Activated naive CD8-positive, alpha-beta T cell treated with anti-CD3 and anti-CD28 coated beads, Interleukin-2, amount 50 U/mL, for 24 hours (primary cell): ENCODE data around the gene HBQ1.
"Not testable (repeated sequence)": the region's sequence is repeated elsewhere in the genome, so short reads cannot be mapped to it uniquely, and the experiment has no call there.

Experiments
- ATAC-seq: fragments of 150-1000 bp; cut with Tn5 transposase; one replicate; pipeline ENCODE4 v1.10.0; 2021
- DNase-seq: peaks from one replicate; pipeline ENCODE4 v3.0.0; 2021
- H3K27ac Mint-ChIP-seq: one replicate; pipeline ENCODE4 v1.8.0; 2021; ENCODE audit warnings: mild to moderate bottlenecking, mixed read lengths
- H3K27me3 Mint-ChIP-seq: one replicate; pipeline ENCODE4 v1.8.0; 2021; ENCODE audit warnings: mixed read lengths
- H3K36me3 Mint-ChIP-seq: one replicate; pipeline ENCODE4 v1.8.0; 2021; ENCODE audit warnings: low read depth, mixed read lengths
- H3K4me1 Mint-ChIP-seq: one replicate; pipeline ENCODE4 v1.8.0; 2021; ENCODE audit warnings: mixed read lengths
- H3K4me3 Mint-ChIP-seq: one replicate; pipeline ENCODE4 v1.8.0; 2021; ENCODE audit warnings: mild to moderate bottlenecking, moderate library complexity, mixed read lengths
- H3K9me3 Mint-ChIP-seq: one replicate; pipeline ENCODE4 v1.8.0; 2021; ENCODE audit warnings: mixed read lengths

The HBQ1 gene

DNA sequence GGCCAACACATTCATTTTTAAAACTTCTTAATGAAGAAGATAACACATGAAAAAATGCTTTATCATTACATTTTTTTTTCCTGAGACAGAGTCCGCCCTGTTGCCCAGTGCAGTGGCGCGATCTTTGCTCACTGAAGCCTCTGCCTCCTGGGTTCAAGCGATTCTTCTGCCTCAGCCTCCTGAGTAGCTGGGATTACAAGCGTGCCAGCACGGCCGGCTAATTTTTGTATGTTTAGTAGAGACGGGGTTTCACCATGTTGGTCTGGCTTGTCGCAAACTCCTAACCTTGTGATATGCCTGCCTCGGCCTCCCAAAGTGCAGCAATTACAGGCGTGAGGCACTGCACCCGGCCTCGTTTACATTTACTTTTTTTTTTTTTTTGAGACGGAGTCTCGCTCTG is 13.2 kb downstream of the HBQ1 start:
- H3K27ac Mint-ChIP-seq, result no peak overlapping the region
- H3K4me3 Mint-ChIP-seq, result no peak overlapping the region
- H3K4me1 Mint-ChIP-seq, result no peaks in the 10 kb centered on the region

DNA sequence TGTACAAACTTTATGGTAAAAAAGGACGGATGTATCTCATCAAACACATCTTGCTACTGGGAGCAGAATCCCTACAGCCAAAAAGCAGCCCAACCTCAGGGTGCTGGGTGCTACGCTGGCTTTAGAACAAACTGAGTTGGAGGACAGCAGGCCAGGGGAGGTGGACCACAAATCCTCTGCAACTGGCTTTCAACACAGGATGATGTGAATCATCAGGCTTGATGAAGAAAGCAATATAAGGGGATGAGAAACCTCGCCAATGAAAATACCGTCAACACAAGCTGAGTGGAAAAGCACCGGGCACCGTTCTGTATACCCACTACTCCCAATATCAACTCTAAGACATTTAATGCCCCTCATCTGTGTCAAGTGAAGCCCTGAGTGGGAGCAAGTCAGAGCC is 14.3 kb downstream of the HBQ1 start:
- Mint-ChIP-seq H3K9me3 (no peaks in the 10 kb centered on the region), H3K27me3 (no peaks in the 10 kb centered on the region), H3K4me1 (no peaks in the 10 kb centered on the region), H3K36me3 (peaks cover 53% of the 10 kb centered on the region), H3K4me3 (no peak overlapping the region), H3K27ac (no peak overlapping the region)
- DNase-seq (no peak), ATAC-seq (no peak)

More for the DNA sequence above, 13.2 kb downstream of the HBQ1 start:
- Mint-ChIP-seq H3K27me3 (no peaks in the 10 kb centered on the region), H3K36me3 (peaks cover 57% of the 10 kb centered on the region), H3K9me3 (no peaks in the 10 kb centered on the region)
- ATAC-seq (no peak), DNase-seq (no peak)

DNA sequence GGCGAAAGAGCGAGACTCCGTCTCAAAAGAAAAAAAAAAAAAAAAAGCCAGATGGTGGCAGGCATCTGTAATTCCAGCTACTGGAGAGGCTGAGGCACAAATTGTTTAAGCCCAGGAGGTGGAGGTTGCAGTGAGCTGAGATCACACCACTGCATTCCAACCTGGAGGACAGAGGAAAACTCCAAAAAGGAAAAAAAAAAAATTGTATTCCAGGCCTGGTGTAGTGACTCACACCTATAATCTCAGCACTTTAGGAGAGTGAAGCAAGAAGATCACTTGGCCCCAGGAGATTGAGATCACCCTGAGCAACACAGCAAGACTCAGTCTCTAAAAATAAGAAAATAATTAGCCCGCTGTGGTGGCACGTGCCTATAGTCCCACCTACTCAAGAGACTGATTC is 20.1 kb downstream of the HBQ1 start:
- Mint-ChIP-seq H3K27ac (no peak overlapping the region), H3K4me3 (no peak overlapping the region), H3K27me3 (no peaks in the 10 kb centered on the region), H3K9me3 (no peaks in the 10 kb centered on the region), H3K36me3 (peaks cover 42% of the 10 kb centered on the region), H3K4me1 (no peaks in the 10 kb centered on the region)
- DNase-seq (no peak), ATAC-seq (no peak)

DNA sequence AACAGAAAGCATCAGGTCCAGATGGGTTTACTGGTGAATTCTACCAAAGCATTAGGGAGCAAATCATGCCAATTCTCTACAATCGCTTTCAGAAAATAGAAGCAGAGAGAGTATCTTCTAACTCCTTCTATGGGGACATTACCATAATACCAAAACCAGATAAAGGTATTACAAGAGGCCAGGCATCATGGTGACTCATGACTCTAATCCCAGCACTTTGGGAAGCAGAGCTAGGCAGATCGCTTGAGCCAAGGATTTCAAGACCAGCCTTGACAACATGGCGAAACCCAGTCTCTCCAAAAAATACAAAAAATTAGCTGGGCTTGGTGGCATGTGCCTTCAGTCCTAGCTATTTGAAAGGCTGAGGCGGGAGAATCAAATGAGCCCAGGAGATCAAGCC is 23.0 kb downstream of the HBQ1 start:
- peaks cover 51% of the 10 kb centered on the region for H3K36me3 Mint-ChIP-seq
- no peaks in the 10 kb centered on the region for H3K27me3 Mint-ChIP-seq
- H3K9me3 Mint-ChIP-seq, result no peaks in the 10 kb centered on the region
- no peaks in the 10 kb centered on the region for H3K4me1 Mint-ChIP-seq
- ATAC-seq, result no peak
- no peak overlapping the region for H3K4me3 Mint-ChIP-seq
- no peak overlapping the region for H3K27ac Mint-ChIP-seq
- no peak for DNase-seq

DNA sequence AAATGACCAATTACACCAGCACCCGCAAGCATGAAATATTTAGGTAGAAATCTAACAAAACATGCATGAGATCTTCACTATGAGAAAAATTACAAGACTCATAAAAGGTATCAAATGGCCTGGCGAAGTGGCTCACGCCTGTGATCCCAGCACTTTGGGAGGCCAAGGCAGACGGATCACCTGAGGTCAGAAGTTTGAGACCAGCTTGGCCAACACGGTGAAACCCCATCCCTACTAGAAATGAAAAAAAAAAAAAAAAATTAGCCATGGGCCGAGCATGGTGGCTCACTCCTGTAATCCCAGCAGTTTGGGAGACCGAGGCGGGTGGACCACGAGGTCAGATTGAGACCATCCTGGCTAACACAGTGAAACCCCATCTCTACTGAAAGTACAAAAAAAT is 23.8 kb downstream of the HBQ1 start:
- H3K9me3 Mint-ChIP-seq, H3K4me3 Mint-ChIP-seq, H3K27me3 Mint-ChIP-seq, DNase-seq, H3K4me1 Mint-ChIP-seq, H3K27ac Mint-ChIP-seq, ATAC-seq: not testable (repeated sequence)
- H3K36me3 Mint-ChIP-seq, result peaks cover 48% of the 10 kb centered on the region

DNA sequence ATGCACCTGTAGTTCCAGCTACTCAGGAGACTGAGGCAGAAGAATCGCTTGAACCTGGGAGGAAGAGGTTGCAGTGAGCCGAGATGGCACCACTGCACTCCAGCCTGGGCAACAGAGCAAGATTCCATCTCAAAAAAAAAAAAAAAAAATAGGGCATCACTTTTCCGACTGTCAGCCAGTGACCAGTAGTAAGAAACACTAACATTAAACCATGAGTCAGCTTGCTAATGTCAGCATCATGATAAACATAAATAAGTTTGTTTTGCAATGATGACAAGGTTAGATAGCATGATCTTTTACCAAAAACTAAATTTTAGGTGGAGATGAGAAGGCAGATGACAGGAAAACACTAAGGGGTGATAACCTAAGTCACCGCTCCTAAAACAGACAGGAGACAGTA is 29.1 kb downstream of the HBQ1 start:
- not testable (repeated sequence) for H3K4me1 Mint-ChIP-seq, H3K4me3 Mint-ChIP-seq, H3K9me3 Mint-ChIP-seq, H3K27ac Mint-ChIP-seq, ATAC-seq, H3K27me3 Mint-ChIP-seq, DNase-seq
- peaks cover 33% of the 10 kb centered on the region for H3K36me3 Mint-ChIP-seq

DNA sequence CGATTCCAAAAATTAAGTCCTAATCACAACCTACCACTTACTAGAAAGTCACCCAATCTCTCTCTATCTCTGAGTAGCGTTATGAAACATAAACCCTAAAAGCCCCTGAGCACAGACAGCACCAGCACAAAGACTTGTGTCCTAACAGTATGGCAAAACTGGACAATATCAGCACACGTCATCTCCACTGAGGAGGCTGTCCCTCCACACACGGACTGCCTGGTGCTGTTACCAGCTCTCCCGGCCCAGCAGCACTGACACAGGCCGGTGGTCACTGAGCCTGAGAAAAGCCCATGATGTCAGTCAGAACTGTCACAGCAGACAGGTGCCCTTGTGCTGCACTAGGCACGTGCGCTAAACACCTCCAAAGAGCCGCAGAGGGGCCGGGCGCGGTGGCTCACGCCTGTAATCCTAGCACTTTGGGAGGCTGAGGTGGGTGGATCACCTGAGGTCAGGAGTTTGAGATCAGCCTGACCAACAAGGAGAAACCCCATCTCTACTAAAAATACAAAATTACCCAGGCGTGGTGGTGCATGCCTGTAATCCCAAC is 31.4 kb downstream of the HBQ1 start:
- not testable (repeated sequence) for ATAC-seq, H3K9me3 Mint-ChIP-seq, H3K27ac Mint-ChIP-seq, H3K4me1 Mint-ChIP-seq, H3K27me3 Mint-ChIP-seq, DNase-seq, H3K4me3 Mint-ChIP-seq
- H3K36me3 Mint-ChIP-seq, result peaks cover 28% of the 10 kb centered on the region

DNA sequence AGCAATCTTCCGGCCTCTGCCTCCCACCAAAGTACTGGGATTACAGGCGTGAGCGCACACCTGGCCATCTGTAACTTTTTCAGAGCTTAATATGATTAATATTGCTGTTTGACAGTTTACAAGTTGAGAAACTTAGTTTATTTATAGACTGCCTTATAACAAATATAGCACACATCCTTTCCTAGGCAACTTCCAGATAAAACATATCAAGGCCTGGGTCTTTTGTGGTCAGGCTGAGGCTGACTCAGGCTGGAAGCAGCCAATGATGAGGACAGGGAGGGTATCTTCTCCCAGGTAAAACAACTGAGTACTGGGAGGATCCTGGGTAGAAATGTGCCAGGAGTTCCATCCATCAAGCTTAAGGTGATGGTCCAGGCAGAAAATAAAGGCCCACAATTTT is 32.7 kb downstream of the HBQ1 start:
- DNase-seq, result no peak
- Mint-ChIP-seq H3K9me3 (no peaks in the 10 kb centered on the region), H3K27ac (no peak overlapping the region), H3K4me1 (peaks cover 3% of the 10 kb centered on the region), H3K27me3 (no peaks in the 10 kb centered on the region), H3K4me3 (no peak overlapping the region), H3K36me3 (peaks cover 28% of the 10 kb centered on the region)
- ATAC-seq, result no peak

DNA sequence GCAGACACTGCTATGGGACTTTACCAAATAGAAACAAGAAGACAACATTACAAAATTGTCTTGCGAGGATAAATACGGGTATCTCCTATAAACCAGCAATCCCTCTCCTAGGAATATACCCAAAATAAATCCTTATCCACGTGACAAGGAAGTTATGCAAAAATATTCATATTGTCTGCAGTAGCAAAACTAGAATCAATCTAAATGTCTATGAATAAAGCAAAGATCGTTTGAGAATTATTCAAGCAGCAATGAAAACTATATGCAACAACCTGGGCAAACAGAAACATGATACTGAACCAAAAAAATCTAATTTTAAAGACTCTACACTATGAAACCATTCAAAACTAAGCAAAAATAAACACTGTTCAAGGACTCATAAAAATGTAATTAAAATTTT is 39.8 kb downstream of the HBQ1 start:
- H3K36me3 Mint-ChIP-seq, result peaks cover 49% of the 10 kb centered on the region
- peak overlapping the region; percentile 22 for H3K27ac Mint-ChIP-seq
- peaks cover 6% of the 10 kb centered on the region for H3K4me1 Mint-ChIP-seq
- no peaks in the 10 kb centered on the region for H3K27me3 Mint-ChIP-seq
- DNase-seq (no peak), ATAC-seq (no peak)
- H3K4me3 Mint-ChIP-seq, result no peak overlapping the region
- H3K9me3 Mint-ChIP-seq, result no peaks in the 10 kb centered on the region

DNA sequence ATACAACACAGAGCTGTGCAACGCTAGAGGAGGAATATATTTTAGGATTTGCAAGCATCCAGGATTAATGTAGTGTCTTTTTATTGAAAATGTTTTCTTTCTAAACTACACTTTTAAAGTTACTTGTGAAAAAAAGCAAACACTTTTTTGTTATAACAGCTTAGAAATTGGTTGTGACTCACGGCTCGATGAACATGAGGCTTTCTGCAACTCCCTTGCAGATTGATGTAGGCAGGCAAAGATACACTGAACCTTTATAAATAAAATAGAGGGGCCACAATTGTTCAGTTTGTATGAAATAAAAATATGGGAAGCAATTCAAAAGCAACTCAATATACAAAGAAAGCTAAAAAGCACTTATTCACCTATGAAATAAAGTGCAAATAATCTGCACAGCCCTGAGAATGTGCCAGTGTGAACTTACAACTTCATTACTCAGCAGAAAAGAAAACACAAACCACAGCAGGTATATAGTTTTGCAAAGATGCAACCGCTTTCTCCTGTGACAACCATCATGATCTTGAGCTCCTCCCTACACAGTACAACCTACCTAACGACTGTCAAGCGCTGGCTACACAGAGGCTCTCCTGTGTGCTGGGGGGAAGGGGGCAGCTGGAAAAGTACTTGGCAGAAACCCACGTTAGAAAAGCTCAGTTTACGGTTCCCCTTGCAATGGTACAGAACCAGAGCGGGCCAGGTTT is 48.0 kb downstream of the HBQ1 start:
- DNase-seq (no peak), ATAC-seq (peak; percentile 11)
- peaks cover 40% of the 10 kb centered on the region for H3K36me3 Mint-ChIP-seq
- no peaks in the 10 kb centered on the region for H3K9me3 Mint-ChIP-seq
- H3K4me3 Mint-ChIP-seq, result peak overlapping the region; percentile 92
- H3K27me3 Mint-ChIP-seq, result no peaks in the 10 kb centered on the region
- H3K27ac Mint-ChIP-seq, result peak overlapping the region; percentile 86
- H3K4me1 Mint-ChIP-seq, result peaks cover 34% of the 10 kb centered on the region

DNA sequence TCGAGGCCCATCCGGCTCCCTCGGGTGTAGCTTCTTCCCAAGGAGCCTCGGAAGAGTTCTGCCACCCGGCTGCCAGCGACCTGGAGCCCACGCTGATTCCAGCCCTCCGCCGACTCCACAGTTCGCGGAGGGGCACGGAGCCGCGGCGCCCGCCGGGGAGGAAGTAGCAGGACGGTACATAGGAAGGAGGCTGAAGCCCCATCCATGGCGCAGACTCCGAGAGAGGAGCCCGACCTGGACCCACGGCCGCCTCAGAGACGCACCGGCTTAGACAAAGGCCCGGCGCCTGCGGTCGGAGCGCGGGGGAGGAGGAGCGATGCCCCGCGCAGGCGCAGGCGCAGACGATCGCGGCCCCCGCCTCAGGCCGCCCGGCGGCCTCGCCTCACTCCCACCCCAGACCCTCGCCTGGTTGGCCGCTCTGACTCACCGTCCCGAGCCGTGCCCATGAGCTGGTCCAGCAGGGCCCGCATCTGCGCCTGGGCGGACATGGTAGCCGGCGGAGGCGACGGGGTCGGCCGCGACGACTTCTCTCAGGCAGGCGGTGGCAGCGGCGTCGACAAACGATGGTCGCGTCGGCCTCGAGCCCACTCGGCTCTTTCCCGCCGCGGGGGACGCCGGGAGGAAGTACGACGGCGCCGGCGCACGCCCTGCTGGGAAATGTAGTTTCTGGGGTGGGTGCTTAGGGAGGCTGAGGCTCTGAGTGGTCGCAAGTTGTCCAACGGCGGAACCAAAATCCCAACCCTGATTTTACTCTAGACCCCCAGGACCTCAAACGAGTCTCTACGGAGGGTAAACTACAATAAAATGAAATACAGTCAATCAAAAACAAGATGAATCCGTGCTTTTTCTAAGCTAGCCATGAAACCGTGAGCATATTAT is 48.8 kb downstream of the HBQ1 start, which contains the start of gene LUC7L:
Gene LUC7L (minus strand): TSS at position 598 of the 879 bp plus-strand sequence. CDS start 110 bp downstream, at position 488.
- Mint-ChIP-seq H3K27me3 (no peaks in the 10 kb centered on the region), H3K4me3 (peak within 1 kb of the TSS; percentile 92), H3K4me1 (peaks cover 37% of the 10 kb centered on the region), H3K36me3 (peaks cover 33% of the 10 kb centered on the region), H3K27ac (peak within 1 kb of the TSS; percentile 88), H3K9me3 (no peaks in the 10 kb centered on the region)
- ATAC-seq (peak; percentile 94), DNase-seq (peak; percentile 91)

DNA sequence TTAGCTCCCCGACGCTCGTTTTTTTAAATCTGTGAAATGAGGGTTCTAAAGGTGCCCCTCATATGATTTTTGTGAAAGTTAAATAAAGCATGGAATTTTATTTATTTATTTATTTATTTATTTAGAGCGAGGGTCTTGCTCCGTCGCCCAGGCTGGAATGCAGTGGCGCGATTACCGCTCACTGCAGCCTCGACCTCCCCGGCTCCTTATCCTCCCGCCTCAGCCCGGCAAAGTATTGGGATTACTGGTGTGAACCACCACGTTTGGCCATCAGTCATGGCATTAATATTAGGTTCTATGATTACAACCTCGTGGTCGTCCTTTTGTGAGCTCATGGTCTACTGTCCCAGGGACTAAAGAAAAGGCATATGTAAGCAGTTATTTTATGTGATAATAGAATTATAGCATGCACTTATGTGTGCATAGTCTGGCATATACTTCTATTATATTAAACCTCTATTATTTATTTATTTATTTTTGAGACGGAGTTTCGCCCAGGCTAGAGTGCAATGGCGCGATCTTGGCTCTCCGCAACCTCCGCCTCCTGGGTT is 49.5 kb downstream of the HBQ1 start:
- Mint-ChIP-seq H3K9me3 (no peaks in the 10 kb centered on the region), H3K36me3 (peaks cover 33% of the 10 kb centered on the region), H3K27ac (peak overlapping the region; percentile 60), H3K4me3 (peak overlapping the region; percentile 92), H3K27me3 (peaks cover 2% of the 10 kb centered on the region), H3K4me1 (peaks cover 40% of the 10 kb centered on the region)
- ATAC-seq (no peak), DNase-seq (no peak)

DNA sequence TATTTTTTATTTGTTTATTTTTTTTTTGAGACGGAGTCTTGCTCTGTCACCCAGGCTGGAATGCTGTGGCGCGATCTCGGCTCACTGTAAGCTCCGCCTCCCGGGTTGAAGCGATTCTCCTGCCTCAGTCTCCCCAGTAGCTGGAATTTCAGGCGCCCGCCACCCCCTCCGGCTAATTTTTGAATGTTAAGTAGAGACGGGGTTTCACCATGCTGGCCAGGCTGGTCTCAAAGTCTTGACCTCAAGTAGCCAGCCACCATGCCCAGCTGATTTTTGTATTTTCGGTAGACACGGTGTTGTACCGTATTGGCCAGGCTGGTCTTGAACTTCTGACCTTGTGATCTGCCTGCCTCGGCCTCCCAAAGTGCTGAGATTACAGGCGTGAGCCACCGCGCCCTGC is 50.1 kb downstream of the HBQ1 start:
- not testable (repeated sequence) for H3K4me3 Mint-ChIP-seq, DNase-seq, H3K27ac Mint-ChIP-seq, H3K9me3 Mint-ChIP-seq, ATAC-seq, H3K27me3 Mint-ChIP-seq
- Mint-ChIP-seq H3K36me3 (peaks cover 29% of the 10 kb centered on the region), H3K4me1 (peaks cover 44% of the 10 kb centered on the region)
